Placental epithelial cell (primary cell): Measurements from ENCODE around the gene PRSS27. TPM values are rescaled to one million over a fixed set of nuclear protein-coding genes. Genes with fewer than 3 reads are reported as not detected.

ENCODE experiments used
- total RNA-seq: library from RNA; depleted of rRNA; stranded (reverse); fragments of >200 nt; gene quantifications from 2 replicates; pipeline ENCODE4 v1.2.3, GENCODE V29; 2012

Gene PRSS27
- total RNA-seq, result 1.6 TPM in 2 replicates

GRCh38 chr16:2720064-2720457 lies at the start of gene PRSS27:
TSS of gene PRSS27 (minus strand) at chr16:2720224. CDS start at chr16:2720160, 64 bp downstream.

GRCh38 chr16:2752035-2752849 lies 32.2 kb upstream of the PRSS27 start, which contains the start of gene SRRM2:
TSS of gene SRRM2 (plus strand) at chr16:2752638. CDS start at chr16:2756365, 3,727 bp downstream.

GRCh38 chr16:2682209-2683021 lies 37.6 kb downstream of the PRSS27 start, which contains the start of gene KCTD5:
TSS of gene KCTD5 (plus strand) at chr16:2682523. CDS start at chr16:2682549, 26 bp downstream.

Other genes with a start within 250 kb of the PRSS27 start
- gene NTN3, start 248.9 kb downstream of the PRSS27 start, total RNA-seq, result 0.11 and 1.6 TPM in 2 replicates
- gene TBC1D24, start 245.1 kb downstream of the PRSS27 start, total RNA-seq, result 6.3 and 8.8 TPM in 2 replicates
- 16.9 and 50.8 TPM in 2 replicates for gene ATP6V0C, start 206.3 kb downstream of the PRSS27 start, total RNA-seq
- 37.3 and 54.2 TPM in 2 replicates for gene AMDHD2, start 199.9 kb downstream of the PRSS27 start, total RNA-seq
- 0.33 and 0.79 TPM in 2 replicates for gene CEMP1, start 188.8 kb downstream of the PRSS27 start, total RNA-seq
- gene PDPK1, start 182.2 kb downstream of the PRSS27 start, total RNA-seq, result 32.2 and 34.6 TPM in 2 replicates
- 14.9 and 24.2 TPM in 2 replicates for gene KCTD5, start 37.7 kb downstream of the PRSS27 start, total RNA-seq
- 58.1 and 106 TPM in 2 replicates for gene SRRM2, start 32.4 kb upstream of the PRSS27 start, total RNA-seq
- 216 and 341 TPM in 2 replicates for gene ELOB, start 57.1 kb upstream of the PRSS27 start, total RNA-seq
- not detected in 2 replicates for gene PRSS33, start 67.3 kb upstream of the PRSS27 start, total RNA-seq
- not detected in 2 replicates for gene PRSS41, start 78.2 kb upstream of the PRSS27 start, total RNA-seq
- not detected in 2 replicates for gene PRSS21, start 97.0 kb upstream of the PRSS27 start, total RNA-seq
- gene ZG16B, start 110.1 kb upstream of the PRSS27 start, total RNA-seq, result not detected in 2 replicates
- gene PRSS22, start 137.9 kb upstream of the PRSS27 start, total RNA-seq, result 3.9 and 4.7 TPM in 2 replicates
- gene FLYWCH2, start 163.0 kb upstream of the PRSS27 start, total RNA-seq, result 42.8 and 48.8 TPM in 2 replicates
- gene FLYWCH1, start 191.7 kb upstream of the PRSS27 start, total RNA-seq, result 18.1 and 19.8 TPM in 2 replicates
- 0.43 and 1.2 TPM in 2 replicates for gene KREMEN2, start 244.1 kb upstream of the PRSS27 start, total RNA-seq
- gene PAQR4, start 249.1 kb upstream of the PRSS27 start, total RNA-seq, result 5.4 and 6.3 TPM in 2 replicates